GM19397 (cell line): ENCODE measurements around the gene GSAP.
A peak's percentile ranks its signal among the peaks of the same experiment; 100 is the strongest.

Experiments
- ATAC-seq: cut with Tn5 transposase; IDR thresholded peaks from one replicate; pipeline ENCODE4 v1.9.1; 2021; ENCODE audit warnings: mild to moderate bottlenecking, moderate library complexity; ENCODE audit not compliant: unreplicated experiment

The GSAP gene

DNA sequence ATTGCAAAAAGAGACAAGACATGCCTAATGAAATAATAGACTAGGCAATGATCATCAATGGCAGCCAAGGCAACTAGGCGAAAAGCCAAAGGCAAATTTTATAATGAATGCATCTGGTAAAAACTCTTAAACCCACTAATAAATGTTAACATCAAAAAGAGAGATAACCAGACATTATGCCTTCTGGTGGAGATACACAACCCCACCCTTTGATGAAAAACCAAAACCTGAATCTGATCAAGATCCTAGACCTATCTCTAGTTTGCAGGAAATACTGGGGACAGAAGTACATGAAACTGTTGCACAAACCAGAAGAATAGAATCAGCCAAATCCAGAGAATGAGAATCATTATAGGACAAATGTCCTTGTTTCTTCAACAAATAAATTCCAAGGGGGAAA is 22.0 kb upstream of the GSAP start:
- no peak for ATAC-seq

GRCh38 chr7:77434570-77435275 is 18.6 kb upstream of the GSAP start:
- ATAC-seq: no peak

- no peak for ATAC-seq
These were observed 17.8 kb upstream of the GSAP start for GRCh38 chr7:77433901-77434300.

- ATAC-seq: no peak
These were observed 14.8 kb upstream of the GSAP start for GRCh38 chr7:77430927-77431326.

GRCh38 chr7:77428777-77429231 is 12.7 kb upstream of the GSAP start:
- no peak for ATAC-seq

- ATAC-seq: no peak
These were observed 12.0 kb upstream of the GSAP start for GRCh38 chr7:77427996-77428603.

DNA sequence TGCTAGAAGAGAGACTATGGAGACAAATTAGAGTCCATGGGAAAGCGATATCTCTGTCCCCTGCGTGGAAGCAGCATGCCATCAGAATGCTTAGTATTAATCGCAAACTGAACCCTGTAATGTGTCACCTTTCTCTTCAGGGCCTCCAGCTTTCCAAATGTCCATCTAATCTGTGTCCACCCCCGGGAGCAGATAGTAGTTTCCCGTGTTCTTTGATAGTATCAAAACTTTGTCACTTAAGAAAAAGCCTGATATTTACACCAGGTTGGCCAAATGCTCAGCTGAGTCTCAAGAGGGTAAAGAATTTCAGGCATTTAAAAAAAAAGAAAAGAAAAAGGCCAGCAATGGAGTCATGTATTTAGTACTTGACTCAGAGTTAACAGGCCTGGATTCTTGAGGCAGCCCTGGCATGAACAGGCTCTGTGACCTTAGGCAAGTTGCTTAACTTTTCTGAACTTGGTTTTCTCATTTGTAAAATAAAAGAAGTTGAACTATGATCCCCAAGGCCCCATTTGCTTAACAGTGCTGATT is 10.4 kb upstream of the GSAP start:
- no peak for ATAC-seq

DNA sequence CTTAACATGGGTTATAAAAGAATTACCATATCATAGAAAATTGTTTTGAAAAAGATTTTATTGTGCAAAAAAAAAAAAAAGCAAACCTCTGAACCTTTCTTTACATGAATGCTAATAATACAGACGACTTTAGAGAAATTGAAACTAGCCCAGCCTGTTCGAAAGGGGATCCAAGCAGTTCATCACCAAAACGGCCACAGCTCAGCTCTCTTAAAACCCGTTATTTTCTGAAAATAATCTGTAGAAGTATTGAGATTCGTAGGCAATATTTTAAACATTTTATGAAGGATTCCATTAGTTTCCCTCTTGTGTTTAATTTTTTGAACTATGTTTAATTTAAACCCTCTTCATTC is 9.9 kb upstream of the GSAP start:
- ATAC-seq: no peak

GRCh38 chr7:77425101-77426051 is 9.2 kb upstream of the GSAP start:
- ATAC-seq: no peak

DNA sequence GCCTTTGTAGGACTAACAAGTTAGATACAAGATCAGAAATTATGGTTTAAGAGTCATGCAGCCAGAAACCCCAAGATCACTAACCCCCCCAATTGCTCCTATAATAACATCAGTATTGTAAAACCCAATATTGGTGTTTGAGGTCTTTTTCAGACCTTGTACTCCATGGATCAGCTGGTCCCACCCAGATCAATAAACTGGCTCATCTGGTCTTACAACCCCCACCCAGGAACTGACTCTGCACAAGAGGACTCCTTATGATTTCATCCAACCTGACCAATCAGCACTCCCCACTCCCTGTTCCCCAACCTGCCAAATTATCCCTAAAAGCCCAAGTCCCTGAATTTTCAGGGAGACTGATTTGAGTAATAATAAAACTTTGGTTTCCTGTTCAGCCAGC is 6.4 kb upstream of the GSAP start:
- no peak for ATAC-seq

- ATAC-seq: no peak
These were observed 5.0 kb upstream of the GSAP start for GRCh38 chr7:77420986-77421672.

DNA sequence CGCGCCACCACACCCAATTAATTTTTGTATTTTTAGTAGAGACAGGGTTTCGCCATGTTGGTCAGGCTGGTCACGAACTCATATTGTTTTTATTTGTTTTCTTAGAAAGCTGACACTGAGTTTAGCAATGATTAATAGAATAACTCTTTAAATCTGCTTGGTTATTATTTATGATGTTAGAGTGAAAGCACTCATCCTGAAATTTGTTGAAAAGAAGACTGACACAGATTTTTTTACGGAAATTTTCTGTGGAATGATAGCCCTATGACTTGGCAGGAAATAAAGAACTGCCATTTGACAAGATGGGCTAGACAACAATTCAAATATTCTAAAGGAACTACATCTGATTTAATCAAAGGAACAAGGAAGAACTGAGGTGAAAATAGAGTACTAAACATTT is 4.3 kb upstream of the GSAP start:
- no peak for ATAC-seq

DNA sequence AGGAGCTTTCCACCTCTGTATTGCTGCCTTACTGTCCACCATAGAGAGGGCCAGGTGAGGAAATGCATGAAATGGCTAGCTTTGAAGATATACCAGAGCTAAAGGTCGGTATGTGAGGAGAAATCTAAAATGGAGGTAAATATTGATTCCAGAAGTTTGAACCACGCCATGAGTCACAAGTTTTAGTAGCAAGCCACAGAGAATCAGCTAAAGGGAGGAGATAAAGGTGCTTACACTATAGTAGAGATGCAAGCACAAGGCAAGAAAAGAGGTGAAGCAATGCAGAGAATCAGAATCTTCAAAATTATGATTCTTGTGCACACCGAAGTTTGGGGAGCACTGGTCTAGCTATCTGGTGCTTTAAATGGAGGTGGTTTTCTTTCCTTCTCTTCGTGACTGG is 3.0 kb upstream of the GSAP start:
- ATAC-seq: no peak

DNA sequence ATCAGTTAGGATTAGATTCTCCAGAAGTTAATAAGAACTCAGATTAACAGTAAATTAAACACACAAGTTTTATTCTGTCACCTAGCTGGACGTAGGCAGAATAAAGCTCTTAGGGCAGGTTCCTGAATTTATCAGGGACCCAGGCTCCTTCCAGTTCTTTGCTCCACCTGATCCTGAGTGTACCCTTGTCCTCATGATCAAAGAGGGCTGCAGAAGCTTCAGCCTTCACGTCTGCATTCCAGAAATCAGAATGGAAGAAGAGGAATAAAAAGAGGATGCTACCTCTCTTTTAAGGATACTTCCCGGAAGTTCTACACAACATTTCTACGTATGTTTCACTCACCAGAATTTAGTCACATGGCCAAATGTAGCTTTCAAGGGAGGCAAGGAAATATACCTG is 1.7 kb upstream of the GSAP start:
- no peak for ATAC-seq

GRCh38 chr7:77416621-77417371 is 647 bp upstream of the GSAP start:
- ATAC-seq: no peak

GRCh38 chr7:77415476-77415822 is 700 bp downstream of the GSAP start:
- ATAC-seq: peak; percentile 38

- ATAC-seq: no peak
These were observed 2.2 kb downstream of the GSAP start for GRCh38 chr7:77413861-77414424.

- ATAC-seq: no peak
These were observed 3.0 kb downstream of the GSAP start for GRCh38 chr7:77413128-77413527.

DNA sequence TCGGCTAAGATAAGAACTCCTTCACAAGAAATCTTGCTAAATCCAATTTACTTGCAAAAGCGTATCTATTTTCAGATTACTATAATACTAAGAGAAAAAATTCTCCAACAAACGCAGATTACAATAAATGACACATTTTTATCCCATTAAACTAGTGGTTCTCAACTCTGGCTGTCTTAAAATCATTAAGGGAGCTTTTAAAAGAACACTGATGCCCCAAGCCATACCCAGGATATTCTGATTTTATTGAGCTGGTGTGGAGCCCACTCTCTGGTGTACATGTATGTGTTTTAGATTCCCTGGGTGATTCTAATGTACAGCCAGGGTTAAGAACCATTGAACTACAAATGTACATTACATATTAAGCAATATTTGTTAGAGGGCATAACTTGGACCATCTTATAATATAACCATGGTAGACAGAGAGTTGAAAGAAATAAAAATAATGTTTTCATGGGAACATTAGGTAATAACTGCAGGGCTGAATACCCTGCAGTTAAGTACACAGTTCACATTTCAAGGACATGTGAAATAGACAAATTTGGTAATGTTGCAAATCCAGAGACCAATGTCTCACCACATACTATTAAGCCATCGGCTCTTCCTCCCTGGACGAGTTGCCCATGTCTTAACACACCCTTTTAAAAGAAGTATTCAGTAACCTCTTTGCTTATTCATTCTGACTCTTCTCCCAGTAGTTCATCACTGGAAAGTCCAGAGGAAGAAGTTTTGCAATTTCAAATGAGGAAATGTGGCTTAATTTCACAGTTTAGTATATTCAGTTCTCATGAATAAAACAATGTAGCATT is 6.2 kb downstream of the GSAP start:
- no peak for ATAC-seq
